Measurements from ENCODE around the gene LTBR. TPM values are rescaled to one million over a fixed set of nuclear protein-coding genes. Genes with fewer than 3 reads are reported as not detected.

Gene LTBR
- total RNA-seq, 1 experiment from 2014 or later = 3.1 TPM

DNA sequence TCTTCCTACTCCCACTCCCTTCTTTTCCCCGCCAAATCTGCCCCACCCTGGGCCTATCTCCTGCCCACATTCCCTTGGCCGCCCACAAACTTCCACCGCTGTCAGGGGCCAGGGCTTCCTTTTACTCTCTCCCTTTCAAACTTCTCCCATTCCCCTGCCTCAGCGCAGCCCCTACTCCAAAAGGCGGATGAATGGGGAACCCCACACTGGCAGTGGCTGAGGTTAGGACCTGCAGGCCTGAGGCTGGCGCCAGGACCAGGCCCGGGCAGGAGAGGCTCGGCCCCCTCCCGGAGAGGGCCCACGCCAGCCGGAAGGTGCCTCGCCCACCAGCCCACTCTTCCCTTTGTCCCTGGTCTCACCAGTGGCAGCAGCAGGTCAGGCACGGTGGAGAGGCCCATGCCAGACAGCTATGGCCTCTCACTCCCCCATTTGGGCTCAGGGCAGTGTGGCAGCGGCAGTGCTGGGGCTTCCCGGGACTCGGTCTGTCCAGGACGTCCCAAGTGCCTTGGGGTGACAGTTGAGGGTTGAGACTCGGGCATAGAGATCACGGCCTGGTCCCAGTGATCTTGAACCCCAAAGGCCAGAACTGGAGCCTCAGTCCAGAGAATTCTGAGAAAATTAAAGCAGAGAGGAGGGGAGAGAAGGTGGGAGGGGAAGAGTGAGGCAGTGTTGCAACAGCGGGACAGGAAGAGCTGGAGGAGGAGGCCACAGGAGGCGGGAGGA lies 42.4 kb upstream of the LTBR start, which contains the start of gene TNFRSF1A:
TNFRSF1A (minus strand) TSS at position 660 of the 723 bp plus-strand sequence; CDS start at position 398, 262 bp downstream.
- peaks cover 3% of the 10 kb centered on the region; the same call in 1 of the 2 replicates for H3K36me3 ChIP-seq (ENCODE audit: control insufficient read depth, insufficient read depth, low read length)
- in situ Hi-C loops (cut with HindIII; ENCODE audit: low pct_unique_long_range_greater_than_20kb, low sequenced_read_pairs) (no loop called here), intact Hi-C loops (cut with micrococcal nuclease; ENCODE audit: unreplicated experiment) (no loop called here)
- TF ChIP-seq POLR2AphosphoS5 (IDR thresholded peaks at IDR 0.05; ENCODE audit: low read depth, low read length) (peak; percentile 68; the same call in 1 of the 2 replicates), REST (IDR thresholded peaks at IDR 0.05; ENCODE audit: insufficient read depth in 1 of 2, low read depth in 2 of 2, low read length in 1 of 2) (no peak), CTCF (IDR thresholded peaks at IDR 0.05) (no peak)
- no peaks in the 10 kb centered on the region for H3K27me3 ChIP-seq (ENCODE audit: control insufficient read depth, insufficient read depth, low read length)
- ChIA-PET CTCF (no interaction called here), POLR2A (no interaction called here)
- TSS peak; percentile 85 for BruUV-seq (replicated peaks)
- H3K4me1 ChIP-seq (ENCODE audit: control insufficient read depth, insufficient read depth, low read length) = peaks cover 45% of the 10 kb centered on the region
- H3K27ac ChIP-seq (ENCODE audit: low read length) = peak within 1 kb of the TSS; percentile 99
- peak within 1 kb of the TSS; percentile 71 to 94 for H3K4me3 ChIP-seq (ENCODE audit: low read depth in 2 of 2, low read length in 2 of 2)
- ATAC-seq (peak; percentile 79), DNase-seq (ENCODE audit: low read depth, low spot score) (no peak)
- H3K9me3 ChIP-seq (ENCODE audit: control insufficient read depth, insufficient read depth, low read depth, low read length) = no peaks in the 10 kb centered on the region

- no TSS peak for BruUV-seq (replicated peaks)
- H3K27ac ChIP-seq (ENCODE audit: low read length) = peak overlapping the region; percentile 99
- in situ Hi-C loops (cut with HindIII; ENCODE audit: low pct_unique_long_range_greater_than_20kb, low sequenced_read_pairs) (no loop called here), intact Hi-C loops (cut with micrococcal nuclease; ENCODE audit: unreplicated experiment) (no loop called here)
- H3K4me1 ChIP-seq (ENCODE audit: control insufficient read depth, insufficient read depth, low read length) = peaks cover 38% of the 10 kb centered on the region
- no peaks in the 10 kb centered on the region for H3K27me3 ChIP-seq (ENCODE audit: control insufficient read depth, insufficient read depth, low read length)
- ChIA-PET POLR2A (no interaction called here), CTCF (no interaction called here)
- DNase-seq (ENCODE audit: low read depth, low spot score) = no peak
- peak overlapping the region; percentile 71 to 94 for H3K4me3 ChIP-seq (ENCODE audit: low read depth in 2 of 2, low read length in 2 of 2)
- H3K9me3 ChIP-seq (ENCODE audit: control insufficient read depth, insufficient read depth, low read depth, low read length) = no peaks in the 10 kb centered on the region
- TF ChIP-seq TCF7L2 (IDR thresholded peaks at IDR 0.05; ENCODE audit: low read depth, low read length) (no peak), CTCF (IDR thresholded peaks at IDR 0.05) (no peak), SIN3A (IDR thresholded peaks at IDR 0.05; ENCODE audit: borderline replicate concordance, insufficient read depth, low read depth, low read length) (no peak), POLR2AphosphoS5 (IDR thresholded peaks at IDR 0.05; ENCODE audit: low read depth, low read length) (no peak), REST (IDR thresholded peaks at IDR 0.05; ENCODE audit: insufficient read depth in 1 of 2, low read depth in 2 of 2, low read length in 1 of 2) (no peak)
- ATAC-seq = no peak
- no peaks in the 10 kb centered on the region; the same call in 1 of the 2 replicates for H3K36me3 ChIP-seq (ENCODE audit: control insufficient read depth, insufficient read depth, low read length)
Observed at GRCh38 chr12:6342140-6342889, 41.6 kb upstream of the LTBR start.
